Neural cell (in vitro differentiated cells): ENCODE results near the gene FHOD3. TPM values are rescaled to one million over a fixed set of nuclear protein-coding genes. Genes with fewer than 3 reads are reported as not detected.

ENCODE experiments used
- H2AFZ ChIP-seq: fragments of 200-600, 300-800 bp; sonication (generic), shearing (Covaris generic); 2 replicates; pipeline ENCODE4 v1.6.0; 2014; ENCODE audit warnings: low read depth, mild to moderate bottlenecking, antibody characterized with exemption, low read length, moderate library complexity
- H3F3A ChIP-seq: fragments of 200-600 bp; shearing (Covaris generic); 2 replicates; pipeline ENCODE4 v1.6.1; 2016; ENCODE audit warnings: mild to moderate bottlenecking, moderate library complexity, mixed read lengths, antibody characterized with exemption, low read length; ENCODE audit not compliant: insufficient read depth, poor library complexity, severe bottlenecking
- H3K27ac ChIP-seq: fragments of 200-600, 300-800 bp; sonication (generic), shearing (Covaris generic); 2 replicates; pipeline ENCODE4 v1.5.1; 2014; ENCODE audit warnings: mild to moderate bottlenecking, low read length, moderate library complexity
- H3K27me3 ChIP-seq: fragments of 300-800, 200-600 bp; sonication (generic), shearing (Covaris generic); 2 replicates; pipeline ENCODE4 v1.6.0; 2014; ENCODE audit warnings: mild to moderate bottlenecking, low read depth, low read length, moderate library complexity; ENCODE audit not compliant: insufficient read depth
- H3K36me3 ChIP-seq: fragments of 300-800, 200-600 bp; sonication (generic), shearing (Covaris generic); 2 replicates; pipeline ENCODE4 v1.5.1; 2014; ENCODE audit warnings: mild to moderate bottlenecking, antibody characterized with exemption, low read length, moderate library complexity; ENCODE audit not compliant: insufficient read depth
- H3K4me2 ChIP-seq: fragments of 300-800, 200-600 bp; sonication (generic), shearing (Covaris generic); 2 replicates; pipeline ENCODE4 v1.6.0; 2014; ENCODE audit warnings: mild to moderate bottlenecking, low read length
- H3K4me3 ChIP-seq: fragments of 300-800, 200-600 bp; sonication (generic), shearing (Covaris generic); 2 replicates; pipeline ENCODE4 v1.5.1; 2014; ENCODE audit warnings: mild to moderate bottlenecking, low read length, moderate library complexity
- H3K79me2 ChIP-seq: fragments of 200-600 bp; shearing (Covaris generic); replicated peaks from 2 replicates; pipeline ENCODE4 v1.6.0; 2014; ENCODE audit warnings: mild to moderate bottlenecking, low read length, moderate library complexity; ENCODE audit not compliant: insufficient read depth
- H3K9ac ChIP-seq: fragments of 300-800, 200-600 bp; sonication (generic), shearing (Covaris generic); 2 replicates; pipeline ENCODE4 v1.6.1; 2016; ENCODE audit warnings: mild to moderate bottlenecking, low read length, mixed read lengths
- H3K9me2 ChIP-seq: fragments of 200-600 bp; shearing (Covaris generic); 2 replicates; pipeline ENCODE4 v1.6.1; 2016; ENCODE audit warnings: mild to moderate bottlenecking, low read length, mixed read lengths; ENCODE audit not compliant: insufficient read depth
- H3K9me3 ChIP-seq: fragments of 200-600, 300-800 bp; sonication (generic), shearing (Covaris generic); 2 replicates; pipeline ENCODE4 v1.6.1; 2016; ENCODE audit warnings: mild to moderate bottlenecking, mixed run types, low read length, moderate library complexity, mixed read lengths
- H4K20me1 ChIP-seq: fragments of 200-600 bp; shearing (Covaris generic); 2 replicates; pipeline ENCODE4 v1.6.1; 2016; ENCODE audit warnings: mild to moderate bottlenecking, mixed run types; ENCODE audit not compliant: insufficient read depth
- CTCF ChIP-seq: fragments of 450-650 bp; IDR thresholded peaks from 2 replicates; pipeline ENCODE4 v1.5.1; 2014; ENCODE audit warnings: antibody characterized with exemption, mild to moderate bottlenecking, moderate library complexity; ENCODE audit not compliant: poor library complexity, severe bottlenecking
- EP300 ChIP-seq: fragments of 450-650 bp; conservative IDR thresholded peaks from 2 replicates; pipeline ENCODE4 v1.6.1; 2014; ENCODE audit warnings: antibody characterized with exemption, mild to moderate bottlenecking, moderate library complexity; ENCODE audit not compliant: poor library complexity, severe bottlenecking
- EZH2 ChIP-seq: fragments of 200-600, 300-800 bp; shearing (Covaris generic), sonication (generic); IDR thresholded peaks from 2 replicates; pipeline ENCODE4 v1.6.1; 2014; ENCODE audit warnings: antibody characterized with exemption, low read length, borderline replicate concordance, mild to moderate bottlenecking; ENCODE audit not compliant: insufficient read depth, poor library complexity, severe bottlenecking
- MXI1 ChIP-seq: fragments of 450-650 bp; conservative IDR thresholded peaks from 2 replicates; pipeline ENCODE4 v1.6.1; 2014; ENCODE audit warnings: antibody characterized with exemption, mild to moderate bottlenecking; ENCODE audit not compliant: poor library complexity, severe bottlenecking
- POLR2AphosphoS5 ChIP-seq: IDR thresholded peaks from 2 replicates; pipeline ENCODE4 v1.6.1; 2012
- RAD21 ChIP-seq: fragments of 450-650 bp; conservative IDR thresholded peaks from 2 replicates; pipeline ENCODE4 v1.6.1; 2014; ENCODE audit warnings: antibody characterized with exemption, mild to moderate bottlenecking, moderate library complexity
- REST ChIP-seq: IDR thresholded peaks from 2 replicates; pipeline ENCODE4 v1.6.1; 2012; ENCODE audit warnings: borderline replicate concordance
- SMC3 ChIP-seq: fragments of 450-650 bp; conservative IDR thresholded peaks from 2 replicates; pipeline ENCODE4 v1.6.1; 2014; ENCODE audit warnings: antibody characterized with exemption, mild to moderate bottlenecking, moderate library complexity; ENCODE audit not compliant: poor library complexity
- TAF1 ChIP-seq: IDR thresholded peaks from 2 replicates; pipeline ENCODE4 v1.6.1; 2012; ENCODE audit warnings: low read depth
- polyA plus RNA-seq: library from polyadenylated mRNA; depleted of rRNA; stranded (reverse); fragments of >200 nt; gene quantifications from 2 replicates; pipeline ENCODE4 v1.2.3, GENCODE V29; 2014

FHOD3 gene
- polyA plus RNA-seq, 1 donor from 2014 or later, result 19.4 TPM

- Histone ChIP-seq H3K36me3 (no peaks in the 10 kb centered on the region), H2AFZ (no peak overlapping the region), H3K79me2 (no peaks in the 10 kb centered on the region), H3K27me3 (no peaks in the 10 kb centered on the region), H3K9me3 (no peaks in the 10 kb centered on the region), H3K9me2 (no peaks in the 10 kb centered on the region), H3K4me2 (no peak overlapping the region), H3K4me3 (no peak overlapping the region), H3K9ac (no peak overlapping the region), H3F3A (no peaks in the 10 kb centered on the region), H3K27ac (no peak overlapping the region), H4K20me1 (no peaks in the 10 kb centered on the region)
- no peak for TF ChIP-seq POLR2AphosphoS5
- no peak for TF ChIP-seq TAF1
- TF ChIP-seq EZH2, result no peak
- no peak for TF ChIP-seq RAD21
- TF ChIP-seq EP300, result no peak
- no peak for TF ChIP-seq REST
- no peak for TF ChIP-seq MXI1
- no peak for TF ChIP-seq CTCF
- TF ChIP-seq SMC3, result no peak
These were observed 77.6 kb downstream of the FHOD3 start for GRCh38 chr18:36375118-36375517.

- H3K9me3 ChIP-seq, result no peaks in the 10 kb centered on the region
- no peak overlapping the region for H2AFZ ChIP-seq
- no peaks in the 10 kb centered on the region for H3K9me2 ChIP-seq
- H3F3A ChIP-seq, result no peaks in the 10 kb centered on the region
- H4K20me1 ChIP-seq, result no peaks in the 10 kb centered on the region
- H3K27me3 ChIP-seq, result no peaks in the 10 kb centered on the region
- no peak overlapping the region for H3K4me3 ChIP-seq
- H3K4me2 ChIP-seq, result no peak overlapping the region
- no peak overlapping the region for H3K27ac ChIP-seq
- TF ChIP-seq EZH2 (no peak), MXI1 (no peak), POLR2AphosphoS5 (no peak), TAF1 (no peak), EP300 (no peak), RAD21 (no peak), REST (no peak), SMC3 (no peak), CTCF (no peak)
- H3K36me3 ChIP-seq, result peaks cover 2% of the 10 kb centered on the region
- H3K9ac ChIP-seq, result no peak overlapping the region
- H3K79me2 ChIP-seq, result no peaks in the 10 kb centered on the region
These were observed 78.8 kb downstream of the FHOD3 start for GRCh38 chr18:36376361-36376760.
